H9 (cell line): ENCODE results near the gene DCLK2. TPM values are rescaled to one million over a fixed set of nuclear protein-coding genes. Genes with fewer than 3 reads are reported as not detected.

ENCODE experiments used
- DNase-seq: peaks from one replicate; pipeline ENCODE4 v3.0.0-alpha.2; 2017
- H2AFZ ChIP-seq: one replicate; pipeline ENCODE4 v1.6.1; 2013; ENCODE audit warnings: mild to moderate bottlenecking, low read length, control low read depth, moderate library complexity
- H2AK5ac ChIP-seq: 2 replicates; pipeline ENCODE4 v1.6.1; 2013; ENCODE audit warnings: low read length, control low read depth, mixed read lengths; ENCODE audit not compliant: insufficient read length
- H2BK120ac ChIP-seq: one replicate; pipeline ENCODE4 v1.6.1; 2013; ENCODE audit warnings: low read depth, mild to moderate bottlenecking, low read length, control low read depth, inconsistent platforms; ENCODE audit not compliant: poor library complexity, severe bottlenecking
- H2BK12ac ChIP-seq: 2 replicates; pipeline ENCODE4 v1.6.1; 2013; ENCODE audit warnings: low read length, control low read depth, mixed read lengths, low read depth; ENCODE audit not compliant: insufficient read length
- H2BK15ac ChIP-seq: 2 replicates; pipeline ENCODE4 v1.6.1; 2013; ENCODE audit warnings: low read depth, low read length, control low read depth
- H2BK20ac ChIP-seq: one replicate; pipeline ENCODE4 v1.6.1; 2013; ENCODE audit warnings: low read depth, mild to moderate bottlenecking, low read length, control low read depth, inconsistent platforms; ENCODE audit not compliant: poor library complexity, severe bottlenecking
- H2BK5ac ChIP-seq: 2 replicates; pipeline ENCODE4 v1.6.1; 2013; ENCODE audit warnings: low read length, control low read depth, mixed read lengths; ENCODE audit not compliant: insufficient read length
- H3K14ac ChIP-seq: 2 replicates; pipeline ENCODE4 v1.6.1; 2013; ENCODE audit warnings: low read length, control low read depth; ENCODE audit not compliant: insufficient read depth
- H3K18ac ChIP-seq: 2 replicates; pipeline ENCODE4 v1.6.1; 2013; ENCODE audit warnings: low read depth, mild to moderate bottlenecking, mixed read lengths, low read length, control low read depth; ENCODE audit not compliant: insufficient read length
- H3K23ac ChIP-seq: 2 replicates; pipeline ENCODE4 v1.6.1; 2013; ENCODE audit warnings: low read length, control low read depth, mixed read lengths, low read depth; ENCODE audit not compliant: insufficient read length
- H3K23me2 ChIP-seq: 2 replicates; pipeline ENCODE4 v1.6.1; 2013; ENCODE audit warnings: low read depth, mild to moderate bottlenecking, mixed read lengths, low read length, control low read depth; ENCODE audit not compliant: insufficient read length, poor library complexity, severe bottlenecking
- H3K27ac ChIP-seq: 2 replicates; pipeline ENCODE4 v1.5.1; 2013; ENCODE audit warnings: low read length, control low read depth, mixed read lengths, low read depth; ENCODE audit not compliant: insufficient read length
- H3K27me3 ChIP-seq: 2 replicates; pipeline ENCODE4 v1.6.1; 2013; ENCODE audit warnings: low read length, control low read depth, inconsistent platforms; ENCODE audit not compliant: insufficient read depth
- H3K4ac ChIP-seq: 2 replicates; pipeline ENCODE4 v1.6.1; 2013; ENCODE audit warnings: low read depth, mild to moderate bottlenecking, control low read depth, inconsistent platforms, low read length, moderate library complexity
- H3K4me1 ChIP-seq: 2 replicates; pipeline ENCODE4 v1.6.1; 2013; ENCODE audit warnings: low read length, control low read depth, inconsistent platforms; ENCODE audit not compliant: insufficient read depth
- H3K4me2 ChIP-seq: 2 replicates; pipeline ENCODE4 v1.6.1; 2013; ENCODE audit warnings: low read length, control low read depth, mixed read lengths; ENCODE audit not compliant: insufficient read length, insufficient read depth
- H3K56ac ChIP-seq: 2 replicates; pipeline ENCODE4 v1.6.1; 2013; ENCODE audit warnings: low read depth, mild to moderate bottlenecking, mixed read lengths, low read length, control low read depth; ENCODE audit not compliant: insufficient read length
- H3K79me1 ChIP-seq: 2 replicates; pipeline ENCODE4 v1.6.1; 2013; ENCODE audit warnings: low read depth, mild to moderate bottlenecking, moderate library complexity, low read length, control low read depth, inconsistent platforms; ENCODE audit not compliant: insufficient read depth, poor library complexity, severe bottlenecking
- H3K79me2 ChIP-seq: 2 replicates; pipeline ENCODE4 v1.6.1; 2013; ENCODE audit warnings: low read length, control low read depth, inconsistent platforms; ENCODE audit not compliant: insufficient read depth
- H3K9ac ChIP-seq: 2 replicates; pipeline ENCODE4 v1.6.1; 2013; ENCODE audit warnings: low read length, control low read depth, mixed read lengths; ENCODE audit not compliant: insufficient read length; ENCODE audit errors: extremely low read depth
- H3K9me3 ChIP-seq: one replicate; pipeline ENCODE4 v1.6.1; 2013; ENCODE audit warnings: low read depth, low read length, inconsistent platforms; ENCODE audit not compliant: control insufficient read depth
- H3T11ph ChIP-seq: one replicate; pipeline ENCODE4 v1.6.1; 2013; ENCODE audit warnings: mild to moderate bottlenecking, low read length, control low read depth, inconsistent platforms
- H4K20me1 ChIP-seq: one replicate; pipeline ENCODE4 v1.6.1; 2013; ENCODE audit not compliant: control insufficient read depth, insufficient read length, insufficient read depth
- H4K5ac ChIP-seq: 2 replicates; pipeline ENCODE4 v1.6.1; 2013; ENCODE audit warnings: low read depth, mild to moderate bottlenecking, mixed read lengths, low read length, control low read depth; ENCODE audit not compliant: insufficient read length
- H4K8ac ChIP-seq: replicated peaks from 2 replicates; pipeline ENCODE4 v1.6.1; 2013; ENCODE audit warnings: low read length, control low read depth, mixed read lengths, low read depth; ENCODE audit not compliant: insufficient read length
- H4K91ac ChIP-seq: 2 replicates; pipeline ENCODE4 v1.6.1; 2013; ENCODE audit warnings: low read depth, mild to moderate bottlenecking, moderate library complexity, mixed read lengths, low read length, control low read depth; ENCODE audit not compliant: insufficient read length
- H3K27ac Mint-ChIP-seq, 3 experiments: 2 replicates in 2 of 3; 3 replicates in 1 of 3; pipeline ENCODE4 v1.8.0; 2020 to 2021; ENCODE audit warnings: mixed read lengths in 3 of 3, mild to moderate bottlenecking in 1 of 3, moderate library complexity in 1 of 3
- H3K27me3 Mint-ChIP-seq: 2 replicates; pipeline ENCODE4 v1.8.0; 2021; ENCODE audit warnings: low read depth, mild to moderate bottlenecking, moderate library complexity, mixed read lengths
- H3K36me3 Mint-ChIP-seq, 3 experiments: 2 replicates in 2 of 3; 3 replicates in 1 of 3; pipeline ENCODE4 v1.8.0; 2020 to 2021; ENCODE audit warnings: low read depth in 3 of 3, mixed read lengths in 3 of 3; ENCODE audit not compliant: insufficient read depth in 1 of 3
- H3K4me1 Mint-ChIP-seq, 2 experiments: 2 replicates each; pipeline ENCODE4 v1.8.0; 2020; ENCODE audit warnings: mixed read lengths in 2 of 2
- H3K4me3 Mint-ChIP-seq, 2 experiments: 2 replicates in 1 of 2; 3 replicates in 1 of 2; pipeline ENCODE4 v1.8.0; 2020 to 2021; ENCODE audit warnings: mild to moderate bottlenecking in 2 of 2, mixed read lengths in 2 of 2, moderate library complexity in 1 of 2
- H3K9me3 Mint-ChIP-seq, 2 experiments: 2 replicates in 1 of 2; 3 replicates in 1 of 2; pipeline ENCODE4 v1.8.0; 2020; ENCODE audit warnings: mild to moderate bottlenecking in 2 of 2, mixed read lengths in 2 of 2, moderate library complexity in 1 of 2
- total RNA-seq: library from RNA; stranded (reverse); gene quantifications from 2 replicates; pipeline ENCODE4 v1.2.1, GENCODE V29; 2021
- TF ChIP-seq, protein P1 (sequence below): fragments of 200-600 bp; sonication (generic); conservative IDR thresholded peaks from 3 replicates; pipeline ENCODE4 v1.8.0; 2021; ENCODE audit warnings: antibody characterized with exemption, mild to moderate bottlenecking

Gene DCLK2
- total RNA-seq, 1 experiment from 2014 or later, result 0.33 TPM

GRCh38 chr4:150164055-150164454 is 85.8 kb downstream of the DCLK2 start:
- H3K79me2 ChIP-seq, result no peaks in the 10 kb centered on the region
- H4K5ac ChIP-seq, result no peak overlapping the region
- TF ChIP-seq, protein P1, sequence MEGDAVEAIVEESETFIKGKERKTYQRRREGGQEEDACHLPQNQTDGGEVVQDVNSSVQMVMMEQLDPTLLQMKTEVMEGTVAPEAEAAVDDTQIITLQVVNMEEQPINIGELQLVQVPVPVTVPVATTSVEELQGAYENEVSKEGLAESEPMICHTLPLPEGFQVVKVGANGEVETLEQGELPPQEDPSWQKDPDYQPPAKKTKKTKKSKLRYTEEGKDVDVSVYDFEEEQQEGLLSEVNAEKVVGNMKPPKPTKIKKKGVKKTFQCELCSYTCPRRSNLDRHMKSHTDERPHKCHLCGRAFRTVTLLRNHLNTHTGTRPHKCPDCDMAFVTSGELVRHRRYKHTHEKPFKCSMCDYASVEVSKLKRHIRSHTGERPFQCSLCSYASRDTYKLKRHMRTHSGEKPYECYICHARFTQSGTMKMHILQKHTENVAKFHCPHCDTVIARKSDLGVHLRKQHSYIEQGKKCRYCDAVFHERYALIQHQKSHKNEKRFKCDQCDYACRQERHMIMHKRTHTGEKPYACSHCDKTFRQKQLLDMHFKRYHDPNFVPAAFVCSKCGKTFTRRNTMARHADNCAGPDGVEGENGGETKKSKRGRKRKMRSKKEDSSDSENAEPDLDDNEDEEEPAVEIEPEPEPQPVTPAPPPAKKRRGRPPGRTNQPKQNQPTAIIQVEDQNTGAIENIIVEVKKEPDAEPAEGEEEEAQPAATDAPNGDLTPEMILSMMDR, result no peak
- no peak overlapping the region for H4K8ac ChIP-seq
- H3K4ac ChIP-seq, result no peak overlapping the region
- H2AK5ac ChIP-seq, result no peak overlapping the region
- no peak overlapping the region for H2BK5ac ChIP-seq
- Mint-ChIP-seq H3K4me1 (peaks cover 8 to 14% of the 10 kb centered on the region in 2 experiments), H3K4me3 (no peak overlapping the region), H3K27ac (no peak overlapping the region), H3K36me3 (no peaks in the 10 kb centered on the region), H3K27me3 (no peaks in the 10 kb centered on the region), H3K9me3 (peaks cover 0 to 4% of the 10 kb centered on the region in 2 experiments; a peak in 2 of 5 replicates)
- H4K20me1 ChIP-seq, result no peaks in the 10 kb centered on the region
- H3K27ac ChIP-seq, result no peak overlapping the region
- no peak overlapping the region for H2BK15ac ChIP-seq
- no peak overlapping the region for H3K4me2 ChIP-seq
- H3K23me2 ChIP-seq, result no peaks in the 10 kb centered on the region
- H2BK120ac ChIP-seq, result no peak overlapping the region
- H3K14ac ChIP-seq, result no peak overlapping the region
- no peak overlapping the region for H3K9ac ChIP-seq
- DNase-seq, result no peak
- H3K79me1 ChIP-seq, result no peaks in the 10 kb centered on the region
- no peaks in the 10 kb centered on the region; the same call in 1 of the 2 replicates for H3K4me1 ChIP-seq
- H2AFZ ChIP-seq, result no peak overlapping the region
- no peak overlapping the region for H4K91ac ChIP-seq
- no peak overlapping the region for H3K18ac ChIP-seq
- no peaks in the 10 kb centered on the region for H3K27me3 ChIP-seq
- no peak overlapping the region for H3K23ac ChIP-seq
- no peak overlapping the region for H3T11ph ChIP-seq
- no peak overlapping the region for H2BK12ac ChIP-seq
- H3K56ac ChIP-seq, result no peak overlapping the region
- H2BK20ac ChIP-seq, result no peak overlapping the region
- H3K9me3 ChIP-seq, result no peaks in the 10 kb centered on the region
